ENCODE measurements around the gene EID2B.

The EID2B gene

GRCh38 chr19:39481676-39482075 lies 51.0 kb downstream of the EID2B start:
- Mint-ChIP-seq H3K27me3 (no peaks in the 10 kb centered on the region), H3K4me3 (peak overlapping the region; percentile 85 to 96)

GRCh38 chr19:39481229-39481545 lies 51.5 kb downstream of the EID2B start:
- Mint-ChIP-seq H3K27ac (peak overlapping the region; percentile 94 to 96), H3K27me3 (no peaks in the 10 kb centered on the region), H3K36me3 (ENCODE audit: insufficient read depth) (peaks cover 38% of the 10 kb centered on the region), H3K4me3 (peak overlapping the region; percentile 85 to 96), H3K9me3 (no peaks in the 10 kb centered on the region), H3K4me1 (ENCODE audit: low read depth in 2 of 2) (peaks cover 17 to 22% of the 10 kb centered on the region in 2 donors)
- DNase-seq (no peak), ATAC-seq (replicated peaks) (peak; percentile 3)

More at GRCh38 chr19:39481676-39482075, 51.0 kb downstream of the EID2B start:
- ATAC-seq (replicated peaks): no peak
- Mint-ChIP-seq H3K4me1 (ENCODE audit: low read depth in 2 of 2) (peaks cover 17 to 24% of the 10 kb centered on the region in 2 donors), H3K9me3 (no peaks in the 10 kb centered on the region), H3K36me3 (ENCODE audit: insufficient read depth) (peaks cover 35% of the 10 kb centered on the region), H3K27ac (peak overlapping the region; percentile 94 to 96)
- no peak for DNase-seq

Measured in effector memory CD8-positive, alpha-beta T cell (primary cell).